Neural cell (in vitro differentiated cells): ENCODE results near the gene KCNJ5.

Experiments
- CTCF ChIP-seq: fragments of 450-650 bp; IDR thresholded peaks from 2 replicates; pipeline ENCODE4 v1.5.1; 2014; ENCODE audit warnings: antibody characterized with exemption, mild to moderate bottlenecking, moderate library complexity; ENCODE audit not compliant: poor library complexity, severe bottlenecking
- EZH2 ChIP-seq: fragments of 200-600, 300-800 bp; shearing (Covaris generic), sonication (generic); IDR thresholded peaks from 2 replicates; pipeline ENCODE4 v1.6.1; 2014; ENCODE audit warnings: antibody characterized with exemption, low read length, borderline replicate concordance, mild to moderate bottlenecking; ENCODE audit not compliant: insufficient read depth, poor library complexity, severe bottlenecking
- SMC3 ChIP-seq: fragments of 450-650 bp; conservative IDR thresholded peaks from 2 replicates; pipeline ENCODE4 v1.6.1; 2014; ENCODE audit warnings: antibody characterized with exemption, mild to moderate bottlenecking, moderate library complexity; ENCODE audit not compliant: poor library complexity

- TF ChIP-seq CTCF, result no peak
- no peak for TF ChIP-seq EZH2
- no peak for TF ChIP-seq SMC3
Measured at GRCh38 chr11:128968916-128969315, 77.8 kb downstream of the KCNJ5 start.
